Fibroblast of lung (primary cell): Measurements from ENCODE around the gene FCHSD1. TPM values are rescaled to one million over a fixed set of nuclear protein-coding genes. Genes with fewer than 3 reads are reported as not detected.

Source experiments
- DNase-seq, 2 donors: peaks; one replicate each; pipeline versions ENCODE4 v3.0.0 to v3.0.0-alpha.2; 2010; ENCODE audit warnings: low read depth in 2 of 2
- H2AFZ ChIP-seq: 2 replicates; pipeline ENCODE4 v1.5.1; 2012; ENCODE audit warnings: low read length, control low read depth, inconsistent platforms
- H3K27ac ChIP-seq: 2 replicates; pipeline ENCODE4 v1.5.1; 2011; ENCODE audit warnings: low read length, control low read depth; ENCODE audit not compliant: insufficient read depth
- H3K27me3 ChIP-seq: 2 replicates; pipeline ENCODE4 v1.5.1; 2011; ENCODE audit warnings: mild to moderate bottlenecking, low read length; ENCODE audit not compliant: control insufficient read depth, insufficient read depth
- H3K36me3 ChIP-seq: 2 replicates; pipeline ENCODE4 v1.5.1; 2011; ENCODE audit warnings: low read length; ENCODE audit not compliant: control insufficient read depth, insufficient read depth
- H3K4me1 ChIP-seq: 2 replicates; pipeline ENCODE4 v1.5.1; 2011; ENCODE audit warnings: low read length; ENCODE audit not compliant: control insufficient read depth, insufficient read depth; ENCODE audit errors: extremely low read depth
- H3K4me2 ChIP-seq: 2 replicates; pipeline ENCODE4 v1.5.1; 2011; ENCODE audit warnings: low read length, control low read depth; ENCODE audit not compliant: insufficient read depth; ENCODE audit errors: extremely low read depth
- H3K4me3 ChIP-seq, 4 experiments: fragments of 200-600 bp in 1 of 4; sonication (generic) in 1 of 4; replicated peaks in 1 of 4; 2 replicates each; pipeline ENCODE4 v1.5.1; 2011 to 2016; ENCODE audit warnings: low read length in 4 of 4, low read depth in 3 of 4, mild to moderate bottlenecking in 3 of 4, control low read depth in 2 of 4, inconsistent platforms in 1 of 4, mixed read lengths in 1 of 4; ENCODE audit not compliant: insufficient read depth in 1 of 4; ENCODE audit errors: control extremely low read depth in 1 of 4
- H3K79me2 ChIP-seq: 2 replicates; pipeline ENCODE4 v1.5.1; 2012; ENCODE audit warnings: mild to moderate bottlenecking, low read length, inconsistent platforms; ENCODE audit not compliant: control insufficient read depth, insufficient read depth
- H3K9ac ChIP-seq: 2 replicates; pipeline ENCODE4 v1.5.1; 2011; ENCODE audit warnings: mild to moderate bottlenecking, low read length, control low read depth; ENCODE audit not compliant: insufficient read depth
- H3K9me3 ChIP-seq: 2 replicates; pipeline ENCODE4 v1.5.1; 2012; ENCODE audit warnings: low read depth, low read length; ENCODE audit not compliant: control insufficient read depth, insufficient read depth
- H4K20me1 ChIP-seq: 2 replicates; pipeline ENCODE4 v1.5.1; 2011; ENCODE audit warnings: low read length; ENCODE audit not compliant: control insufficient read depth, insufficient read depth; ENCODE audit errors: extremely low read depth
- EZH2 ChIP-seq: IDR thresholded peaks from 2 replicates; pipeline ENCODE4 v1.5.1; 2012; ENCODE audit warnings: low read length, control low read depth, mild to moderate bottlenecking; ENCODE audit errors: missing control alignments
- polyA plus RNA-seq, 2 donors: library from polyadenylated mRNA; depleted of rRNA in 1 of 2; stranded (reverse) in 1 of 2; unstranded in 1 of 2; fragments of >200 nt; gene quantifications; 2 replicates each; pipeline ENCODE4 v1.2.1, GENCODE V29; 2011 to 2012; ENCODE audit warnings: missing spikeins in 1 of 2
- total RNA-seq: library from RNA; depleted of rRNA; stranded (reverse); fragments of >200 nt; gene quantifications from 2 replicates; pipeline ENCODE4 v1.2.1, GENCODE V29; 2014
- TF ChIP-seq, protein P1 (sequence below), 2 donors: IDR thresholded peaks in 1 of 2; conservative IDR thresholded peaks in 1 of 2; 1 replicate in 1 of 2; 2 replicates in 1 of 2; pipeline ENCODE4 v1.5.1; 2011 to 2012; ENCODE audit warnings: low read length in 2 of 2, control low read depth in 1 of 2, inconsistent platforms in 1 of 2, low read depth in 1 of 2, mild to moderate bottlenecking in 1 of 2

FCHSD1 gene
- total and polyA plus RNA-seq, 2 donors (not counting 1 experiment from before 2014, with no cell fraction given): 19.1 to 25.6 TPM

DNA sequence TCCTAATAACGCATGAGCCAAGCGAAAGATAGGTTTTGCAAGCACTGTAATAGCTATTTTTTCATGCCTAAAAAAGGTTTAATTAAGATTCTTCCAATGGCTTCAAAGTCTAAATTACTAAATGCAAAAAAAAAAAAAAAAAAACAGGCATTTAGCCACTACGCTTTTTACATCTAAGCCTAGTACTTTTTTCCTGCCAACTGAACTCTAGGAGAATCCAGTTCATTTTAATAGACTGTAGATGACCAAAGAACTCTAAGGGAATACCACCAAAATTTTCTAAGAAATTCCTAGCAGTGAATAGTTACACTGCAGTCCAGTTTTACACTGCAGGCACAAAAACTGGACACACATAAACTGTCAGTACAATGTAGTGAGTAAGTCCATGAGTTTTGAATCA, 42.2 kb downstream of the FCHSD1 start:
- H3K4me2 ChIP-seq: no peak overlapping the region
- H3K27me3 ChIP-seq: no peaks in the 10 kb centered on the region

DNA sequence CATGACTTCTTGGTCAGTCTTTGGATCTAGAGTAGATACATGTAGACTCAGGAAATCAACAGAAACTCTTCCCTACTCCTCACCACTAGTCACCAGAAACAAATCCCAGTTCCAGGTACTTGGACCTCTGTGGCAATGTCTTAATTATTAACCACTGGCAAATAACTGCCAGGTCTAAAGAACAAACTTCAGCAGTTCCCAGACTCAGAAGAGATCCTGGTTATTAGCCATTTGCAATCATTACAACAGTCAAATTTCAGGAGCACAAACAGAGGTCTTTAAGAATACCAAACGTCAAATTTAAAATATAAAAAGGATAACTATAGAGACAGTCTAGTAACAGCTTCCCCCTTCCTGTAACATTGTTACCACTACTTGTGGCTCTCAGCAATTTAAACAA, 42.7 kb downstream of the FCHSD1 start:
- peaks cover 6% of the 10 kb centered on the region for H3K4me1 ChIP-seq
- H3K27me3 ChIP-seq: no peaks in the 10 kb centered on the region
- no peak overlapping the region for H3K4me3 ChIP-seq
- H3K79me2 ChIP-seq: peaks cover 47% of the 10 kb centered on the region
- H4K20me1 ChIP-seq: no peaks in the 10 kb centered on the region
- no peaks in the 10 kb centered on the region for H3K36me3 ChIP-seq
- no peak overlapping the region for H3K4me2 ChIP-seq
- no peak overlapping the region for H3K27ac ChIP-seq
- DNase-seq: no peak
- H3K9ac ChIP-seq: no peak overlapping the region
- TF ChIP-seq, protein P1, sequence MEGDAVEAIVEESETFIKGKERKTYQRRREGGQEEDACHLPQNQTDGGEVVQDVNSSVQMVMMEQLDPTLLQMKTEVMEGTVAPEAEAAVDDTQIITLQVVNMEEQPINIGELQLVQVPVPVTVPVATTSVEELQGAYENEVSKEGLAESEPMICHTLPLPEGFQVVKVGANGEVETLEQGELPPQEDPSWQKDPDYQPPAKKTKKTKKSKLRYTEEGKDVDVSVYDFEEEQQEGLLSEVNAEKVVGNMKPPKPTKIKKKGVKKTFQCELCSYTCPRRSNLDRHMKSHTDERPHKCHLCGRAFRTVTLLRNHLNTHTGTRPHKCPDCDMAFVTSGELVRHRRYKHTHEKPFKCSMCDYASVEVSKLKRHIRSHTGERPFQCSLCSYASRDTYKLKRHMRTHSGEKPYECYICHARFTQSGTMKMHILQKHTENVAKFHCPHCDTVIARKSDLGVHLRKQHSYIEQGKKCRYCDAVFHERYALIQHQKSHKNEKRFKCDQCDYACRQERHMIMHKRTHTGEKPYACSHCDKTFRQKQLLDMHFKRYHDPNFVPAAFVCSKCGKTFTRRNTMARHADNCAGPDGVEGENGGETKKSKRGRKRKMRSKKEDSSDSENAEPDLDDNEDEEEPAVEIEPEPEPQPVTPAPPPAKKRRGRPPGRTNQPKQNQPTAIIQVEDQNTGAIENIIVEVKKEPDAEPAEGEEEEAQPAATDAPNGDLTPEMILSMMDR (conservative IDR thresholded peaks at IDR 0.05 in 1 of 2, IDR thresholded peaks at IDR 0.05 in 1 of 2; ENCODE audit: low read depth in 1 of 2, low read length in 2 of 2): no peak
- TF ChIP-seq EZH2: no peak
- H2AFZ ChIP-seq: no peak overlapping the region
- no peaks in the 10 kb centered on the region for H3K9me3 ChIP-seq

More for the DNA sequence above, 42.2 kb downstream of the FCHSD1 start:
- peaks cover 47% of the 10 kb centered on the region for H3K79me2 ChIP-seq
- no peaks in the 10 kb centered on the region for H3K36me3 ChIP-seq
- H3K27ac ChIP-seq: no peak overlapping the region
- no peak overlapping the region for H3K9ac ChIP-seq
- H3K9me3 ChIP-seq: no peaks in the 10 kb centered on the region
- no peak overlapping the region for H2AFZ ChIP-seq
- no peaks in the 10 kb centered on the region for H4K20me1 ChIP-seq
- H3K4me3 ChIP-seq: no peak overlapping the region
- peaks cover 2% of the 10 kb centered on the region for H3K4me1 ChIP-seq
- no peak for DNase-seq
- no peak for TF ChIP-seq EZH2
- TF ChIP-seq, protein P1 (conservative IDR thresholded peaks at IDR 0.05 in 1 of 2, IDR thresholded peaks at IDR 0.05 in 1 of 2; ENCODE audit: low read depth in 1 of 2, low read length in 2 of 2): no peak

DNA sequence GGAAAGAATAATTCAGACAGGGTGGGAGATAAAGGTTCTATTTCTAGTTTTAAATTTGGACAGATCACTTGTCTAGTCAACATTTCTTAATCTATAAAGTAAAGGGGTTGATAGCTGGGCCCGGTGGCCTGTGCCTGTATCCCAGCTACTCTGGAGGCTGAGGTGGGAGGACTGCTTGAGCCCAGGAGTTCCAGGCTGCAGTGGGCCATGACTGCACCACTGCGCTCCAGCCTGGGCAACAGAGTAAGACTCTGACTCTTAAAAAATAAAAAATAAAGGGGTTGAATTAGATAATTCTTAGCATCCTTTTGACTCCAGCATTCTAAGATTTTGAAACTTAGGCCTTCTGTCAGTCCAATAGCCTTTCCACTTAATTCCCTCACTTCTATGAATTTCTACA, 43.2 kb downstream of the FCHSD1 start:
- DNase-seq: no peak
- Histone ChIP-seq H3K4me3 (no peak overlapping the region), H3K9me3 (no peaks in the 10 kb centered on the region), H4K20me1 (no peaks in the 10 kb centered on the region), H3K9ac (no peak overlapping the region), H3K36me3 (no peaks in the 10 kb centered on the region), H3K4me2 (no peak overlapping the region), H3K27ac (no peak overlapping the region), H2AFZ (no peak overlapping the region), H3K4me1 (peaks cover 6% of the 10 kb centered on the region), H3K27me3 (no peaks in the 10 kb centered on the region), H3K79me2 (peaks cover 48% of the 10 kb centered on the region)
- TF ChIP-seq EZH2: no peak
- TF ChIP-seq, protein P1 (conservative IDR thresholded peaks at IDR 0.05 in 1 of 2, IDR thresholded peaks at IDR 0.05 in 1 of 2; ENCODE audit: low read depth in 1 of 2, low read length in 2 of 2): no peak
